Measurements from ENCODE around the gene FRMD3.

- TF ChIP-seq, protein P1, sequence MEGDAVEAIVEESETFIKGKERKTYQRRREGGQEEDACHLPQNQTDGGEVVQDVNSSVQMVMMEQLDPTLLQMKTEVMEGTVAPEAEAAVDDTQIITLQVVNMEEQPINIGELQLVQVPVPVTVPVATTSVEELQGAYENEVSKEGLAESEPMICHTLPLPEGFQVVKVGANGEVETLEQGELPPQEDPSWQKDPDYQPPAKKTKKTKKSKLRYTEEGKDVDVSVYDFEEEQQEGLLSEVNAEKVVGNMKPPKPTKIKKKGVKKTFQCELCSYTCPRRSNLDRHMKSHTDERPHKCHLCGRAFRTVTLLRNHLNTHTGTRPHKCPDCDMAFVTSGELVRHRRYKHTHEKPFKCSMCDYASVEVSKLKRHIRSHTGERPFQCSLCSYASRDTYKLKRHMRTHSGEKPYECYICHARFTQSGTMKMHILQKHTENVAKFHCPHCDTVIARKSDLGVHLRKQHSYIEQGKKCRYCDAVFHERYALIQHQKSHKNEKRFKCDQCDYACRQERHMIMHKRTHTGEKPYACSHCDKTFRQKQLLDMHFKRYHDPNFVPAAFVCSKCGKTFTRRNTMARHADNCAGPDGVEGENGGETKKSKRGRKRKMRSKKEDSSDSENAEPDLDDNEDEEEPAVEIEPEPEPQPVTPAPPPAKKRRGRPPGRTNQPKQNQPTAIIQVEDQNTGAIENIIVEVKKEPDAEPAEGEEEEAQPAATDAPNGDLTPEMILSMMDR (IDR thresholded peaks at IDR 0.05 in 8 of 11, conservative IDR thresholded peaks at IDR 0.05 in 3 of 11) = no peak
- TF ChIP-seq POLR2AphosphoS5 (IDR thresholded peaks at IDR 0.05) = no peak
Measured at GRCh38 chr9:83475741-83476140, 62.5 kb downstream of the FRMD3 start.
